Kidney (tissue), 14 donors: Measurements from ENCODE around the gene ISCA2. TPM values are rescaled to one million over a fixed set of nuclear protein-coding genes. Genes with fewer than 3 reads are reported as not detected.

Source experiments
- DNase-seq, 5 donors: peaks; one replicate each; pipeline ENCODE4 v3.0.0-alpha.2; 2013 to 2020
- FAIRE-seq: peaks from 2 replicates; lab custom pipeline; 2012; peaks lifted over from hg19 to GRCh38; lab: Jason Lieb, UNC
- H3K27ac ChIP-seq, 2 donors: one replicate each; pipeline ENCODE4 v1.7.0; 2013; ENCODE audit warnings: low read depth in 2 of 2, low read length in 2 of 2, inconsistent platforms in 1 of 2
- H3K27me3 ChIP-seq: one replicate; pipeline ENCODE4 v1.7.1; 2013; ENCODE audit warnings: low read length, inconsistent platforms; ENCODE audit not compliant: control insufficient read depth, insufficient read depth
- H3K36me3 ChIP-seq, 3 donors: one replicate each; pipeline versions ENCODE4 v1.7.0 to v1.7.1; 2013; ENCODE audit warnings: low read length in 3 of 3, control low read depth in 1 of 3, inconsistent platforms in 1 of 3; ENCODE audit not compliant: insufficient read depth in 3 of 3, control insufficient read depth in 2 of 3
- H3K4me1 ChIP-seq, 3 donors: one replicate each; pipeline versions ENCODE4 v1.7.0 to v1.7.1; 2013; ENCODE audit warnings: low read length in 3 of 3, inconsistent platforms in 1 of 3, low read depth in 1 of 3; ENCODE audit not compliant: control insufficient read depth in 2 of 3, insufficient read depth in 2 of 3
- H3K4me3 ChIP-seq, 3 donors: one replicate each; pipeline versions ENCODE4 v1.7.0 to v1.8.1; 2013; ENCODE audit warnings: low read length in 3 of 3, control low read depth in 1 of 3, inconsistent platforms in 1 of 3
- H3K9ac ChIP-seq, 3 donors: one replicate each; pipeline versions ENCODE4 v1.7.0 to v1.7.1; 2013; ENCODE audit warnings: low read length in 3 of 3, control low read depth in 1 of 3, inconsistent platforms in 1 of 3
- H3K9me3 ChIP-seq, 3 donors: one replicate each; pipeline versions ENCODE4 v1.7.0 to v1.7.1; 2013; ENCODE audit warnings: low read length in 3 of 3, control low read depth in 1 of 3, inconsistent platforms in 1 of 3; ENCODE audit not compliant: control insufficient read depth in 2 of 3, insufficient read depth in 1 of 3
- intact Hi-C: fragments of 100-400 bp; cut with DNase I; formaldehyde crosslinking; loops from one replicate; pipeline ENCODE4 v1.11.1; 2022
- polyA plus RNA-seq: library from polyadenylated mRNA; stranded (reverse); fragments of 350-450 nt; fragmentation: Illumina TruSeq; extraction: RNeasy Lipid Tissue Mini Kit (QIAGEN cat#74804); gene quantifications from one replicate; pipeline ENCODE4 v1.2.3, GENCODE V29; 2014; ENCODE audit warnings: low read depth, low replicate concordance; ENCODE audit not compliant: insufficient read depth
- total RNA-seq: library from RNA; stranded (reverse); fragmentation: NEBNext Ultra II Directional; extraction: Animal tissue kit (Norgen Biotek cat#: 25700); gene quantifications from one replicate; pipeline ENCODE4 v1.2.1, GENCODE V29; 2021
- TF ChIP-seq, protein P1 (sequence below): IDR thresholded peaks from 3 replicates; pipeline ENCODE4 v1.5.1; 2012; ENCODE audit warnings: mild to moderate bottlenecking, moderate library complexity, borderline replicate concordance; ENCODE audit not compliant: insufficient read depth; ENCODE audit errors: extremely low read depth
- donor health status: control.
- donor health status: control.
- donor health status: control.
- donor health status: control.
- donor health status: control.
- donor health status: DM: yes; HTN: yes; CAD: no.
- donor health status: Normal renal cell carcinoma (clear cell type).

Gene ISCA2
- total and polyA plus RNA-seq, 2 donors from 2014 or later, result 27.1 to 60.1 TPM

GRCh38 chr14:74472601-74473000 is 21.0 kb upstream of the ISCA2 start:
- H3K9me3 ChIP-seq, result no peaks in the 10 kb centered on the region
- intact Hi-C loops, result loop anchor here (10.0 kb wide), 1 partner anchor 108 kb away; no protein-coding TSS in a partner anchor
- H3K36me3 ChIP-seq, result peaks cover 0 to 18% (median 4%) of the 10 kb centered on the region in 3 donors
- FAIRE-seq (no peak), DNase-seq (no peak)
- no peaks in the 10 kb centered on the region for H3K4me1 ChIP-seq
- TF ChIP-seq, protein P1, sequence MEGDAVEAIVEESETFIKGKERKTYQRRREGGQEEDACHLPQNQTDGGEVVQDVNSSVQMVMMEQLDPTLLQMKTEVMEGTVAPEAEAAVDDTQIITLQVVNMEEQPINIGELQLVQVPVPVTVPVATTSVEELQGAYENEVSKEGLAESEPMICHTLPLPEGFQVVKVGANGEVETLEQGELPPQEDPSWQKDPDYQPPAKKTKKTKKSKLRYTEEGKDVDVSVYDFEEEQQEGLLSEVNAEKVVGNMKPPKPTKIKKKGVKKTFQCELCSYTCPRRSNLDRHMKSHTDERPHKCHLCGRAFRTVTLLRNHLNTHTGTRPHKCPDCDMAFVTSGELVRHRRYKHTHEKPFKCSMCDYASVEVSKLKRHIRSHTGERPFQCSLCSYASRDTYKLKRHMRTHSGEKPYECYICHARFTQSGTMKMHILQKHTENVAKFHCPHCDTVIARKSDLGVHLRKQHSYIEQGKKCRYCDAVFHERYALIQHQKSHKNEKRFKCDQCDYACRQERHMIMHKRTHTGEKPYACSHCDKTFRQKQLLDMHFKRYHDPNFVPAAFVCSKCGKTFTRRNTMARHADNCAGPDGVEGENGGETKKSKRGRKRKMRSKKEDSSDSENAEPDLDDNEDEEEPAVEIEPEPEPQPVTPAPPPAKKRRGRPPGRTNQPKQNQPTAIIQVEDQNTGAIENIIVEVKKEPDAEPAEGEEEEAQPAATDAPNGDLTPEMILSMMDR, result no peak
- no peak overlapping the region for H3K4me3 ChIP-seq
- no peak overlapping the region for H3K27ac ChIP-seq
- H3K9ac ChIP-seq, result no peak overlapping the region
- no peaks in the 10 kb centered on the region for H3K27me3 ChIP-seq

DNA sequence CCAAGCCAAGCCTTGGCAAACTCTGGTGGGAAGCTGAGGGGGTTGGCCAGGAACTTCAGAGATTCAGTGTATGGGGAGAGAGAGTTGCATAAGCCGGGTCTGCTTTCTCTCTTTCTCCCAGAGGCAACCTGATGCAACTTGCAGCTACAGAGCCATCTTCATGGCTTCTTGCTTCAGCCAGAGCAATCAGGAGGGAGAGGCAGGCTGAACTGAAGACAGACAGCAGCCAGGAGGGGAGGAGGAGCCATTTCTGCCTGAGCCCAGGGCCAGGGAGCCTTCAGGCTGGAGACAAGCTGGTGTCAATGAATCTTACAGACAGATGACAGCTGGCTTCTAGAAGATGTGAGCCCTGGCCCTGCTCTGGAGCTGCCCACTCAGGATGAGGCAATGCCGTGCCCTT is 19.2 kb upstream of the ISCA2 start:
- no peaks in the 10 kb centered on the region for H3K9me3 ChIP-seq
- no peak overlapping the region for H3K27ac ChIP-seq
- no peaks in the 10 kb centered on the region for H3K27me3 ChIP-seq
- H3K9ac ChIP-seq, result no peak overlapping the region
- TF ChIP-seq, protein P1, result no peak
- DNase-seq (no peak), FAIRE-seq (no peak)
- no peak overlapping the region for H3K4me3 ChIP-seq
- H3K4me1 ChIP-seq, result no peaks in the 10 kb centered on the region
- intact Hi-C loops, result loop anchor here (10.0 kb wide), 1 partner anchor 110 kb away; no protein-coding TSS in a partner anchor
- H3K36me3 ChIP-seq, result peaks cover 0 to 26% (median 7%) of the 10 kb centered on the region in 3 donors

- H3K9ac ChIP-seq, result no peak overlapping the region
- no peak for FAIRE-seq
Measured at GRCh38 chr14:74475678-74476077, 17.9 kb upstream of the ISCA2 start.

More at GRCh38 chr14:74475678-74476077, 17.9 kb upstream of the ISCA2 start:
- H3K9me3 ChIP-seq, result no peaks in the 10 kb centered on the region
- H3K27me3 ChIP-seq, result no peaks in the 10 kb centered on the region
- H3K4me3 ChIP-seq, result no peak overlapping the region
- TF ChIP-seq, protein P1, result no peak
- H3K27ac ChIP-seq, result no peak overlapping the region
- H3K36me3 ChIP-seq, result peaks cover 0 to 33% (median 9%) of the 10 kb centered on the region in 3 donors
- DNase-seq, result no peak
- no peaks in the 10 kb centered on the region for H3K4me1 ChIP-seq
- intact Hi-C loops, result loop anchor here (10.0 kb wide), 1 partner anchor 111 kb away; no protein-coding TSS in a partner anchor
